Activated B cell treated with CpG ODN at 0.5 μM for 24 hours (primary cell): ENCODE measurements around the gene ANHX. TPM values are rescaled to one million over a fixed set of nuclear protein-coding genes. Genes with fewer than 3 reads are reported as not detected.

ENCODE experiments used
- ATAC-seq: fragments of 200-7000 bp; cut with Tn5 transposase; one replicate; pipeline ENCODE4 v1.10.0; 2021; ENCODE audit warnings: low read depth, mild to moderate bottlenecking, moderate library complexity
- CTCF ChIA-PET: fragments of 350-600 bp; sonication (Branson Sonifier 250); formaldehyde crosslinking; loops from one replicate; lab custom pipeline; 2021; ENCODE audit warnings: antibody characterized with exemption; lab: Charles Lee
- POLR2A ChIA-PET: fragments of 350-600 bp; sonication (Branson Sonifier 250); formaldehyde crosslinking; loops from one replicate; lab custom pipeline; 2021; ENCODE audit warnings: antibody characterized with exemption; lab: Charles Lee
- DNase-seq: peaks from one replicate; pipeline ENCODE4 v3.0.0; 2022
- H3K27ac Mint-ChIP-seq: one replicate; pipeline ENCODE4 v1.8.0; 2020; ENCODE audit warnings: mixed read lengths
- H3K27me3 Mint-ChIP-seq: one replicate; pipeline ENCODE4 v1.8.0; 2021; ENCODE audit warnings: mixed read lengths
- H3K36me3 Mint-ChIP-seq: one replicate; pipeline ENCODE4 v1.8.0; 2021; ENCODE audit warnings: low read depth, mixed read lengths
- H3K4me1 Mint-ChIP-seq: one replicate; pipeline ENCODE4 v1.8.0; 2021; ENCODE audit warnings: mixed read lengths
- H3K4me3 Mint-ChIP-seq: one replicate; pipeline ENCODE4 v1.8.0; 2020; ENCODE audit warnings: mild to moderate bottlenecking, mixed read lengths
- H3K9me3 Mint-ChIP-seq: one replicate; pipeline ENCODE4 v1.8.0; 2020; ENCODE audit warnings: mixed read lengths
- CTCF ChIP-seq: fragments of 200-600 bp; IDR thresholded peaks from one replicate; pipeline ENCODE4 v1.8.0; 2022; ENCODE audit warnings: antibody characterized with exemption, mild to moderate bottlenecking
- intact Hi-C: fragments of 100-400 bp; cut with micrococcal nuclease; formaldehyde crosslinking; loops from one replicate; pipeline ENCODE4 v1.15.1; 2024
- total RNA-seq: library from RNA; stranded (reverse); gene quantifications from 2 replicates; pipeline ENCODE4 v1.2.3, GENCODE V29; 2022

ANHX gene
- total RNA-seq, 1 donor from 2014 or later: not detected

- H3K27ac Mint-ChIP-seq: no peak overlapping the region
- no peak overlapping the region for H3K4me3 Mint-ChIP-seq
- ChIA-PET POLR2A (no interaction called here), CTCF (no interaction called here)
- peaks cover 100% of the 10 kb centered on the region for H3K36me3 Mint-ChIP-seq
- intact Hi-C loops: no loop called here
- peaks cover 67% of the 10 kb centered on the region for H3K9me3 Mint-ChIP-seq
- TF ChIP-seq CTCF: no peak
- DNase-seq (no peak), ATAC-seq (no peak)
- H3K27me3 Mint-ChIP-seq: no peaks in the 10 kb centered on the region
- H3K4me1 Mint-ChIP-seq: peaks cover 4% of the 10 kb centered on the region
Observed at GRCh38 chr12:133190176-133190575, 45.5 kb downstream of the ANHX start.

GRCh38 chr12:133181238-133181959, 54.3 kb downstream of the ANHX start, which contains the start of gene ZNF268:
ZNF268 (plus strand) TSS chr12:133181495; CDS start chr12:133181998, 503 bp downstream.
- peak within 1 kb of the TSS; percentile 94 for H3K4me3 Mint-ChIP-seq
- no peak for TF ChIP-seq CTCF
- H3K27ac Mint-ChIP-seq: peak within 1 kb of the TSS; percentile 89
- DNase-seq (peak; percentile 86), ATAC-seq (peak; percentile 97)
- H3K27me3 Mint-ChIP-seq: no peaks in the 10 kb centered on the region
- intact Hi-C loops: loop anchor here (1.0 kb wide), 5 partner anchors 51 to 225 kb away; partner anchors contain the start of genes ZNF10, ZNF140, ZNF26 and ZNF605
- ChIA-PET POLR2A (interaction anchor here (0.6 to 2.7 kb wide), 9 partner anchors 21 to 353 kb away, joined by 3 to 38 read pairs (median 5); partner anchors contain the start of genes CHFR, GOLGA3, ZNF10 and ZNF140), CTCF (interaction anchor here (0.9 to 1.6 kb wide), 4 partner anchors 101 to 225 kb away, joined by 3 to 11 read pairs (median 6); partner anchors contain the start of genes ZNF140, ZNF26 and ZNF605)
- H3K4me1 Mint-ChIP-seq: peaks cover 20% of the 10 kb centered on the region
- H3K36me3 Mint-ChIP-seq: peaks cover 62% of the 10 kb centered on the region
- H3K9me3 Mint-ChIP-seq: peaks cover 38% of the 10 kb centered on the region

GRCh38 chr12:133180669-133181068, 55.0 kb downstream of the ANHX start:
- no peak for DNase-seq
- H3K27ac Mint-ChIP-seq: no peak overlapping the region
- H3K4me3 Mint-ChIP-seq: peak overlapping the region; percentile 24
- ChIA-PET POLR2A (interaction anchor here (0.7 to 2.7 kb wide), 8 partner anchors 22 to 352 kb away, joined by 3 to 38 read pairs (median 6); partner anchors contain the start of genes CHFR, GOLGA3, ZNF10 and ZNF140), CTCF (interaction anchor here (1.5 to 1.6 kb wide), 2 partner anchors 100 to 194 kb away, joined by 10 to 11 read pairs; partner anchors contain the start of genes ZNF140 and ZNF26)
- no peaks in the 10 kb centered on the region for H3K27me3 Mint-ChIP-seq
- ATAC-seq: no peak
- intact Hi-C loops: loop anchor here (1.0 kb wide), 5 partner anchors 50 to 224 kb away; partner anchors contain the start of genes ZNF10, ZNF140, ZNF26 and ZNF605
- peaks cover 56% of the 10 kb centered on the region for H3K36me3 Mint-ChIP-seq
- no peak for TF ChIP-seq CTCF
- H3K9me3 Mint-ChIP-seq: peaks cover 41% of the 10 kb centered on the region
- peaks cover 20% of the 10 kb centered on the region for H3K4me1 Mint-ChIP-seq

- ChIA-PET POLR2A (no interaction called here), CTCF (no interaction called here)
- no peak for TF ChIP-seq CTCF
- DNase-seq (no peak), ATAC-seq (no peak)
- intact Hi-C loops: no loop called here
- Mint-ChIP-seq H3K36me3 (peaks cover 13% of the 10 kb centered on the region), H3K27me3 (no peaks in the 10 kb centered on the region), H3K27ac (no peak overlapping the region), H3K4me3 (no peak overlapping the region), H3K4me1 (no peaks in the 10 kb centered on the region), H3K9me3 (peaks cover 43% of the 10 kb centered on the region)
Observed at GRCh38 chr12:133174901-133175300, 60.8 kb downstream of the ANHX start.

- Mint-ChIP-seq H3K4me1 (no peaks in the 10 kb centered on the region), H3K4me3 (no peak overlapping the region), H3K36me3 (peaks cover 13% of the 10 kb centered on the region), H3K9me3 (peaks cover 40% of the 10 kb centered on the region), H3K27me3 (no peaks in the 10 kb centered on the region), H3K27ac (no peak overlapping the region)
- ChIA-PET CTCF (no interaction called here), POLR2A (no interaction called here)
- DNase-seq (no peak), ATAC-seq (no peak)
- intact Hi-C loops: no loop called here
- no peak for TF ChIP-seq CTCF
Observed at GRCh38 chr12:133172491-133172890, 63.2 kb downstream of the ANHX start.
